Epithelial cell of proximal tubule (primary cell): Measurements from ENCODE around the gene TARS3. TPM values are rescaled to one million over a fixed set of nuclear protein-coding genes. Genes with fewer than 3 reads are reported as not detected.

Source experiments
- DNase-seq: peaks from one replicate; pipeline ENCODE4 v3.0.0-alpha.2; 2011; ENCODE audit warnings: low read depth
- H3K4me3 ChIP-seq: 2 replicates; pipeline ENCODE4 v1.5.1; 2011; ENCODE audit warnings: low read depth, mild to moderate bottlenecking, low read length
- CTCF ChIP-seq: conservative IDR thresholded peaks from 2 replicates; pipeline ENCODE4 v1.5.1; 2012; ENCODE audit warnings: low read depth, mild to moderate bottlenecking, low read length
- total RNA-seq: library from RNA; depleted of rRNA; stranded (reverse); fragments of >200 nt; gene quantifications from 2 replicates; pipeline ENCODE4 v1.2.3, GENCODE V29; 2015

The TARS3 gene
- total RNA-seq, 1 donor from 2014 or later: 9.9 TPM

- H3K4me3 ChIP-seq: no peak overlapping the region
- DNase-seq: no peak
- TF ChIP-seq CTCF: no peak
These were observed 70.1 kb downstream of the TARS3 start for GRCh38 chr15:101654171-101654570.

- H3K4me3 ChIP-seq: peak overlapping the region; percentile 87
- no peak for TF ChIP-seq CTCF
- no peak for DNase-seq
These were observed 71.4 kb downstream of the TARS3 start for GRCh38 chr15:101652786-101653430.

GRCh38 chr15:101652098-101652785 is 72.0 kb downstream of the TARS3 start, which contains the start of gene TM2D3:
TM2D3 (minus strand) TSS chr15:101652381; CDS start chr15:101652361, 20 bp downstream.
- TF ChIP-seq CTCF: peak; percentile 70
- no peak for DNase-seq

GRCh38 chr15:101651554-101652097 is 72.6 kb downstream of the TARS3 start:
- no peak for TF ChIP-seq CTCF
- H3K4me3 ChIP-seq: peak overlapping the region; percentile 87
- no peak for DNase-seq

More at GRCh38 chr15:101652098-101652785, 72.0 kb downstream of the TARS3 start, which contains the start of gene TM2D3:
- H3K4me3 ChIP-seq: peak within 1 kb of the TSS; percentile 87

GRCh38 chr15:101650145-101650544 is 74.1 kb downstream of the TARS3 start:
- DNase-seq: no peak
- no peak for TF ChIP-seq CTCF
- no peak overlapping the region for H3K4me3 ChIP-seq

GRCh38 chr15:101648356-101648755 is 75.9 kb downstream of the TARS3 start:
- no peak for TF ChIP-seq CTCF
- no peak overlapping the region for H3K4me3 ChIP-seq
- DNase-seq: no peak
